HG03342 (cell line): ENCODE results near the gene EML4.
"Not testable (repeated sequence)": the region's sequence is repeated elsewhere in the genome, so short reads cannot be mapped to it uniquely, and the experiment has no call there.

ENCODE experiments used
- ATAC-seq: cut with Tn5 transposase; IDR thresholded peaks from one replicate; pipeline ENCODE4 v1.9.1; 2021; ENCODE audit warnings: mild to moderate bottlenecking, moderate library complexity; ENCODE audit not compliant: unreplicated experiment

EML4 gene

DNA sequence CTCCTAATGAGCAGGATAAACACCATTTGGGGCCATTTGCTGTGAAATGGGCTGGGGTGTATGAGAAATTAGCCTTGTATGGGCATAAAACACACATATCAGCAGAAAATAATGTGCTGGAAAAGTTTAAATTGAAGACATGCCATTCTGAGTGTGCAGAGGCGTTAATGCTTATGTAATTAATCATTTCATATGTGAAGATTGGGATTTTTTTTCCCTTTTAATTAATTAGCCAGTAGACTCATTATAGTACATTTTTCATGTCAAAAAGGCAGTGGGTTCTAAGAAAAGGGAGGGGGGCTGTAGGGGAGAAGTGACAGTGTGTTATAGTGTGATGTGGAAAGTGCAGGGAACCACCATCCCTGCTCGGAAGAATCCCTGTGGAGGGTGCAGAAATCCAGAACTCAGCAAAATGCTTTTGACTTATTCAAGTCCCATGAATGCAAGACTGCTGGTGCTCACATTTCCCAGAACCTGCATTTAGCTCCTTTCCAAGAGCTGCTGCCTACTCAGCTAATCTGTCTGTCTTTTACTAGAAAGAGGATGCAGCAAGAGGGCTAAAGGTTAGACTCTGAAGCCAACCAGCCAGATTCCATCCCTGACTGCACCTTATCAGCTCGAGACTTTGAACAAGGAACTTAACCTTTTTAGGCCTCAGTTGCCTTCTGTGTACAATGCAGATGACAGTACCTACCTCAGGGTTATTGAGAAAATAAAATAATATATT is 203.5 kb downstream of the EML4 start:
- ATAC-seq, result no peak

DNA sequence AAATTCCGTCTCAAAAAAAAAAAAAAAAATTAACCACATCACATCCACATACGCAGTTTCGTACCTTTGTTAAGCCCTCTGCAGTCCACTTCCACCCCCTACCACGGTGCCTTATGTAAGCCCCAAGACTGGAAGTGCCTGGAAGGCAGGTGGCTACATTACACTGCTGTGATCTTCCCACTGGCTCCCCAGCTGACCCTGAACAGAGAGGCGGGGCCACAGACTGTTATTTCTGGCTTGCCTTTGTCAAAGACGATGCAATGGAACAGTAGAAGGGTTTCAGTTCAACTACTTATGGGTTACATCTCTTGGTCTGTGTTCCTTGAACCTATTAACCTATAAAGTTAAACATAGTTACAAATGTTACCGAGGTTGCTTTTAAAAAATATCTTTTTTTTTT is 207.6 kb downstream of the EML4 start:
- ATAC-seq, result no peak

DNA sequence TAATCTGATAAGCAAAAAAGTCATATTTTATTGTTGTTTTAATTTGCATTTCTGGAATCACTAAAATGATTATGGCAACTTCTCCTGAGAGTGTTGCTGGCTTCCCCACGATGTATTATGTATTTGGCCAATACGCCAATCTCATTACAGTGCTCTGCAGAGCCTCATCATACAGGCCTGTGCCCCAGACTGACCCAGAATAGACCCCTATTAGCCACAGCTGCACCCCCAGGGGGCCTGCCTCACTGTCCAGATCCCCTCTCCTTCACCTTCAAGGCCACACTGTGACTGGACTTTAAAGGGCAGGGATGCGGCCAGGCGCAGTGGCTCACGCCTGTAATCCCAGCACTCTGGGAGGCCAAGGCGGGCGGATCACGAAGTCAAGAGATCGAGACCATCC is 209.3 kb downstream of the EML4 start:
- ATAC-seq, result no peak

GRCh38 chr2:42380026-42380425 is 210.9 kb downstream of the EML4 start:
- not testable (repeated sequence) for ATAC-seq

DNA sequence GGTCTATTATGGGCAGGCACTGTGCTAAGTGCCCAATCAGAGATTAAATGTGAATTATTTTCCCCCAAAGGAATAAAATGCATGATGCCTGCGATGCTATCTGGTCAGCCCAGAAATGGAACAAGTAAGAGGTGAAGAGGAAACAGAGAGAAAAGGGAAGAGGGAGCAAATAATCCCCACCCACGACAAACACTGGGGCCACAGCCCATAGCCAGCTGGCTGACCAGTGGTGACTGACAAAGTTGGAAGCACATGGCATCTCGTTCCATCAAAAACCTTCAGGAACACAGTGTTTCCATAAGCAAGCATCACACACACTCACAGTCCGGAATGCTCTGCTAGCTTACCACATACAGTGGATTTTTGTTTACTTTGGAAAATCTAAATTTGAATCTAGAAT is 213.0 kb downstream of the EML4 start:
- no peak for ATAC-seq
